IMR-90 (cell line): ENCODE measurements around the gene CCDC30. TPM values are rescaled to one million over a fixed set of nuclear protein-coding genes. Genes with fewer than 3 reads are reported as not detected.
A peak's percentile ranks its signal among the peaks of the same experiment; 100 is the strongest.

Experiments
- ATAC-seq: fragments of 200-7000 bp; cut with Tn5 transposase; 2 replicates; pipeline ENCODE4 v1.9.1; 2020; ENCODE audit warnings: low read depth, mild to moderate bottlenecking, moderate library complexity
- BruUV-seq: library from RNA; stranded (reverse); fragments of 400-500 nt; replicated peaks from 2 replicates; lab custom pipeline; 2021; lab: Mats Ljungman, UMichigan
- CTCF ChIA-PET: fragments of 300-600 bp; formaldehyde crosslinking; extraction: SDS; loops from one replicate; lab custom pipeline; 2021; ENCODE audit warnings: antibody characterized with exemption; lab: Yijun Ruan, JAX
- POLR2A ChIA-PET: fragments of 300-600 bp; sonication (Branson Sonifier 250); formaldehyde crosslinking; loops from one replicate; lab custom pipeline; 2022; ENCODE audit warnings: antibody characterized with exemption; ENCODE audit not compliant: unreplicated experiment; lab: Charles Lee
- DNase-seq: peaks from one replicate; pipeline ENCODE4 v3.0.0; 2013
- H2AFZ ChIP-seq: replicated peaks from 2 replicates; pipeline ENCODE3; 2013; ENCODE audit warnings: low read length, mild to moderate bottlenecking; ENCODE audit not compliant: poor library complexity
- H2AK5ac ChIP-seq: 2 replicates; pipeline ENCODE4 v1.6.1; 2013; ENCODE audit warnings: low read depth, low read length, inconsistent platforms
- H2AK9ac ChIP-seq: replicated peaks from 2 replicates; pipeline ENCODE3; 2013; ENCODE audit warnings: mild to moderate bottlenecking, low read depth, low read length, moderate library complexity; ENCODE audit not compliant: poor library complexity
- H2BK120ac ChIP-seq: 2 replicates; pipeline ENCODE4 v1.6.1; 2013; ENCODE audit warnings: low read depth, low read length, inconsistent platforms
- H2BK15ac ChIP-seq: 3 replicates; pipeline ENCODE4 v1.6.1; 2013; ENCODE audit warnings: low read depth, low read length, inconsistent platforms
- H2BK20ac ChIP-seq: 2 replicates; pipeline ENCODE4 v1.6.1; 2013; ENCODE audit warnings: low read depth, mild to moderate bottlenecking, inconsistent platforms, low read length, moderate library complexity
- H2BK5ac ChIP-seq: 2 replicates; pipeline ENCODE4 v1.6.1; 2013; ENCODE audit warnings: mild to moderate bottlenecking, low read depth, low read length, inconsistent platforms; ENCODE audit not compliant: poor library complexity, severe bottlenecking
- H3K14ac ChIP-seq: replicated peaks from 2 replicates; pipeline ENCODE4 v1.6.1; 2013; ENCODE audit warnings: low read depth, low read length, inconsistent platforms
- H3K18ac ChIP-seq: 2 replicates; pipeline ENCODE4 v1.6.1; 2013; ENCODE audit warnings: low read depth, low read length, control low read depth
- H3K23ac ChIP-seq: 2 replicates; pipeline ENCODE4 v1.6.1; 2013; ENCODE audit warnings: low read depth, low read length, inconsistent platforms
- H3K27ac ChIP-seq: 2 replicates; pipeline ENCODE4 v1.5.1; 2013; ENCODE audit warnings: mild to moderate bottlenecking, control low read depth, low read length; ENCODE audit not compliant: insufficient read depth
- H3K27me3 ChIP-seq: 2 replicates; pipeline ENCODE4 v1.6.1; 2013; ENCODE audit warnings: low read length; ENCODE audit not compliant: control insufficient read depth, insufficient read depth
- H3K36me3 ChIP-seq: 2 replicates; pipeline ENCODE4 v1.6.1; 2013; ENCODE audit warnings: low read length, mixed read lengths; ENCODE audit not compliant: control insufficient read depth, insufficient read depth
- H3K4ac ChIP-seq: 2 replicates; pipeline ENCODE4 v1.6.1; 2013; ENCODE audit warnings: low read depth, low read length, inconsistent platforms
- H3K4me1 ChIP-seq: 2 replicates; pipeline ENCODE4 v1.6.1; 2013; ENCODE audit warnings: low read length, mixed read lengths; ENCODE audit not compliant: control insufficient read depth, insufficient read depth
- H3K4me2 ChIP-seq: 2 replicates; pipeline ENCODE4 v1.6.1; 2013; ENCODE audit warnings: low read depth, mild to moderate bottlenecking, control low read depth, low read length, moderate library complexity
- H3K4me3 ChIP-seq: 2 replicates; pipeline ENCODE4 v1.5.1; 2013; ENCODE audit warnings: low read depth, mild to moderate bottlenecking, control low read depth, low read length, moderate library complexity; ENCODE audit not compliant: insufficient read depth
- H3K56ac ChIP-seq: 2 replicates; pipeline ENCODE4 v1.6.1; 2013; ENCODE audit warnings: low read length, inconsistent platforms; ENCODE audit not compliant: insufficient read depth; ENCODE audit errors: extremely low read depth
- H3K79me1 ChIP-seq, 2 experiments: 2 replicates each; pipeline ENCODE4 v1.6.1; 2013; ENCODE audit warnings: low read length in 2 of 2, inconsistent platforms in 1 of 2, low read depth in 1 of 2
- H3K9ac ChIP-seq: 2 replicates; pipeline ENCODE4 v1.6.1; 2013; ENCODE audit warnings: low read depth, low read length, control low read depth
- H3K9me1 ChIP-seq: 2 replicates; pipeline ENCODE4 v1.6.1; 2013; ENCODE audit warnings: low read length, inconsistent platforms; ENCODE audit not compliant: insufficient read depth
- H3K9me3 ChIP-seq: 2 replicates; pipeline ENCODE4 v1.6.1; 2013; ENCODE audit warnings: low read length; ENCODE audit not compliant: control insufficient read depth, insufficient read depth
- H4K20me1 ChIP-seq: 2 replicates; pipeline ENCODE4 v1.6.1; 2013; ENCODE audit warnings: low read length, inconsistent platforms; ENCODE audit not compliant: insufficient read depth
- H4K5ac ChIP-seq: 2 replicates; pipeline ENCODE4 v1.6.1; 2013; ENCODE audit warnings: mild to moderate bottlenecking, low read depth, low read length, control low read depth
- H4K8ac ChIP-seq, 2 experiments: 2 replicates each; pipeline ENCODE4 v1.6.1; 2013; ENCODE audit warnings: low read depth in 2 of 2, low read length in 2 of 2, control low read depth in 1 of 2, inconsistent platforms in 1 of 2
- H4K91ac ChIP-seq: 2 replicates; pipeline ENCODE4 v1.6.1; 2013; ENCODE audit warnings: low read depth, low read length, inconsistent platforms; ENCODE audit not compliant: insufficient read depth
- BHLHE40 ChIP-seq: fragments of 150-350 bp; IDR thresholded peaks from 2 replicates; pipeline ENCODE4 v1.6.1; 2016; ENCODE audit warnings: mild to moderate bottlenecking, low read depth, low read length
- CEBPB ChIP-seq: IDR thresholded peaks from 2 replicates; pipeline ENCODE4 v1.6.1; 2012; ENCODE audit warnings: low read depth, low read length, improper control_type of control experiment
- CHD1 ChIP-seq: IDR thresholded peaks from 2 replicates; pipeline ENCODE4 v1.6.1; 2012; ENCODE audit warnings: low read depth, low read length, improper control_type of control experiment
- ELK1 ChIP-seq: fragments of 150-350 bp; IDR thresholded peaks from 2 replicates; pipeline ENCODE4 v1.6.1; 2016; ENCODE audit warnings: low read depth, mild to moderate bottlenecking, low read length, moderate library complexity, borderline replicate concordance
- FOS ChIP-seq: fragments of 150-350 bp; IDR thresholded peaks from 2 replicates; pipeline ENCODE4 v1.6.1; 2016; ENCODE audit warnings: low read depth, low read length
- MAFK ChIP-seq: IDR thresholded peaks from 2 replicates; pipeline ENCODE4 v1.6.1; 2012; ENCODE audit warnings: low read depth, low read length, improper control_type of control experiment
- MAZ ChIP-seq: IDR thresholded peaks from 2 replicates; pipeline ENCODE4 v1.6.1; 2012; ENCODE audit warnings: low read depth, mild to moderate bottlenecking, low read length, improper control_type of control experiment, moderate library complexity, borderline replicate concordance
- MXI1 ChIP-seq: IDR thresholded peaks from 2 replicates; pipeline ENCODE4 v1.6.1; 2012; ENCODE audit warnings: low read depth, mild to moderate bottlenecking, low read length, moderate library complexity, borderline replicate concordance
- NFE2L2 ChIP-seq: fragments of 150-350 bp; IDR thresholded peaks from 2 replicates; pipeline ENCODE4 v1.6.1; 2016; ENCODE audit warnings: low read depth, mild to moderate bottlenecking, low read length
- POLR2A ChIP-seq: IDR thresholded peaks from 2 replicates; pipeline ENCODE4 v1.6.1; 2012; ENCODE audit warnings: mild to moderate bottlenecking, low read depth, low read length
- RAD21 ChIP-seq: IDR thresholded peaks from 2 replicates; pipeline ENCODE4 v1.6.1; 2012; ENCODE audit warnings: low read length, improper control_type of control experiment
- RCOR1 ChIP-seq: IDR thresholded peaks from 2 replicates; pipeline ENCODE4 v1.6.1; 2012; ENCODE audit warnings: mild to moderate bottlenecking, low read length, improper control_type of control experiment; ENCODE audit not compliant: insufficient replicate concordance
- RFX5 ChIP-seq: IDR thresholded peaks from 2 replicates; pipeline ENCODE4 v1.8.0; 2012; ENCODE audit warnings: low read depth, mild to moderate bottlenecking, low read length, moderate library complexity
- SMC3 ChIP-seq: fragments of 150-350 bp; IDR thresholded peaks from 2 replicates; pipeline ENCODE4 v1.6.1; 2016; ENCODE audit warnings: low read depth, mild to moderate bottlenecking, antibody characterized with exemption, low read length, moderate library complexity
- USF2 ChIP-seq: fragments of 150-350 bp; IDR thresholded peaks from 2 replicates; pipeline ENCODE4 v1.6.1; 2017; ENCODE audit warnings: mild to moderate bottlenecking, antibody characterized with exemption, low read length, low read depth
- WGBS, 2 experiments: methylation state at CpG; one replicate each; pipeline versions ENCODE4 v1.1.5 to v1.1.7; 2013; ENCODE audit warnings: missing lambda C conversion rate in 2 of 2; ENCODE audit not compliant: insufficient read length in 1 of 2; ENCODE audit errors: extremely low coverage in 2 of 2; 5-methylcytosine and 5-hydroxymethylcytosine counted together
- dilution Hi-C: fragments of 300-500 bp; cut with HindIII; formaldehyde crosslinking; loops from one replicate; pipeline ENCODE4 v1.14.3; 2018; ENCODE audit warnings: low sequenced_read_pairs; ENCODE audit not compliant: unreplicated experiment
- in situ Hi-C: fragments of 300-500 bp; cut with MboI; formaldehyde crosslinking; loops from 3 replicates; pipeline ENCODE4 v1.14.3; 2019; ENCODE audit warnings: low sequenced_read_pairs, inconsistent platforms, mixed read lengths
- intact Hi-C: fragments of 100-400 bp; cut with micrococcal nuclease; formaldehyde crosslinking; loops from 2 replicates; pipeline ENCODE4 v1.10.0; 2022
- polyA plus RNA-seq, 3 experiments: library from polyadenylated mRNA; depleted of rRNA; stranded (reverse); fragments of >200 nt; gene quantifications; 2 replicates each; pipeline ENCODE4 v1.2.3, GENCODE V29; 2012; ENCODE audit warnings: low replicate concordance in 1 of 3
- total RNA-seq: library from RNA; depleted of rRNA; stranded (reverse); fragments of >200 nt; gene quantifications from 2 replicates; pipeline ENCODE4 v1.2.3, GENCODE V29; 2012
- TF ChIP-seq, protein P1 (sequence below): conservative IDR thresholded peaks from 2 replicates; pipeline ENCODE4 v1.5.1; 2012; ENCODE audit warnings: mild to moderate bottlenecking, low read depth, low read length, improper control_type of control experiment

Gene CCDC30
- total and polyA plus RNA-seq, 2 of the 4 experiments (the other 2 are of a cell fraction): 0.14 to 0.18 TPM

GRCh38 chr1:42479621-42480020 lies 16.5 kb downstream of the CCDC30 start:
- POLR2A ChIA-PET: no interaction called here
- no peaks in the 10 kb centered on the region for H4K20me1 ChIP-seq
- H3K9me1 ChIP-seq: no peaks in the 10 kb centered on the region
- WGBS, 2 experiments: 22% methylated on average over 1 of the region's 4 CpGs; no CpG with 5 or more reads in 1 of the 2 experiments
- BruUV-seq: no TSS peak
- no peak overlapping the region for H2AK5ac ChIP-seq
- intact Hi-C loops: no loop called here
- no peaks in the 10 kb centered on the region for H3K79me1 ChIP-seq
- no peaks in the 10 kb centered on the region for H3K36me3 ChIP-seq
- no peak overlapping the region for H3K27ac ChIP-seq
- ATAC-seq (no peak), DNase-seq (peak; percentile 19)
- no peaks in the 10 kb centered on the region; the same call in 1 of the 2 replicates for H3K27me3 ChIP-seq
- no peak for TF ChIP-seq POLR2A
- no peak for TF ChIP-seq RAD21
- TF ChIP-seq MAFK: no peak
- no peak for TF ChIP-seq MXI1
- no peak for TF ChIP-seq SMC3
- no peak for TF ChIP-seq RFX5
- TF ChIP-seq USF2: no peak
- no peak for TF ChIP-seq RCOR1
- no peak for TF ChIP-seq FOS
- TF ChIP-seq ELK1: no peak
- no peak for TF ChIP-seq CHD1
- TF ChIP-seq, protein P1, sequence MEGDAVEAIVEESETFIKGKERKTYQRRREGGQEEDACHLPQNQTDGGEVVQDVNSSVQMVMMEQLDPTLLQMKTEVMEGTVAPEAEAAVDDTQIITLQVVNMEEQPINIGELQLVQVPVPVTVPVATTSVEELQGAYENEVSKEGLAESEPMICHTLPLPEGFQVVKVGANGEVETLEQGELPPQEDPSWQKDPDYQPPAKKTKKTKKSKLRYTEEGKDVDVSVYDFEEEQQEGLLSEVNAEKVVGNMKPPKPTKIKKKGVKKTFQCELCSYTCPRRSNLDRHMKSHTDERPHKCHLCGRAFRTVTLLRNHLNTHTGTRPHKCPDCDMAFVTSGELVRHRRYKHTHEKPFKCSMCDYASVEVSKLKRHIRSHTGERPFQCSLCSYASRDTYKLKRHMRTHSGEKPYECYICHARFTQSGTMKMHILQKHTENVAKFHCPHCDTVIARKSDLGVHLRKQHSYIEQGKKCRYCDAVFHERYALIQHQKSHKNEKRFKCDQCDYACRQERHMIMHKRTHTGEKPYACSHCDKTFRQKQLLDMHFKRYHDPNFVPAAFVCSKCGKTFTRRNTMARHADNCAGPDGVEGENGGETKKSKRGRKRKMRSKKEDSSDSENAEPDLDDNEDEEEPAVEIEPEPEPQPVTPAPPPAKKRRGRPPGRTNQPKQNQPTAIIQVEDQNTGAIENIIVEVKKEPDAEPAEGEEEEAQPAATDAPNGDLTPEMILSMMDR: no peak
- TF ChIP-seq BHLHE40: no peak
- no peak for TF ChIP-seq CEBPB
- no peak for TF ChIP-seq NFE2L2
- no peak for TF ChIP-seq MAZ
- dilution Hi-C loops: no loop called here
- H4K5ac ChIP-seq: no peak overlapping the region
- H3K4me3 ChIP-seq: no peak overlapping the region
- no peak overlapping the region for H2BK120ac ChIP-seq
- H3K14ac ChIP-seq: no peak overlapping the region
- in situ Hi-C loops: no loop called here
- H3K4ac ChIP-seq: no peak overlapping the region
- H2AFZ ChIP-seq: no peak overlapping the region
- H2BK15ac ChIP-seq: no peak overlapping the region
- no peak overlapping the region for H3K9ac ChIP-seq
- H3K4me2 ChIP-seq: no peak overlapping the region
- H3K4me1 ChIP-seq: no peaks in the 10 kb centered on the region
- CTCF ChIA-PET: no interaction called here
- no peak overlapping the region for H2AK9ac ChIP-seq
- H3K56ac ChIP-seq: no peak overlapping the region
- no peak overlapping the region for H2BK20ac ChIP-seq
- no peaks in the 10 kb centered on the region for H3K9me3 ChIP-seq
- no peak overlapping the region for H3K18ac ChIP-seq
- no peak overlapping the region for H2BK5ac ChIP-seq
- H3K23ac ChIP-seq: no peak overlapping the region
- H4K8ac ChIP-seq: no peak overlapping the region
- no peak overlapping the region for H4K91ac ChIP-seq
